HG02763 (cell line): ENCODE measurements around the gene PIK3C2G.

Experiments used
- ATAC-seq: cut with Tn5 transposase; IDR thresholded peaks from one replicate; pipeline ENCODE4 v1.9.1; 2021; ENCODE audit warnings: mild to moderate bottlenecking, moderate library complexity; ENCODE audit not compliant: unreplicated experiment

Gene PIK3C2G

GRCh38 chr12:18411453-18411852 lies 150.1 kb downstream of the PIK3C2G start:
- ATAC-seq, result no peak

- no peak for ATAC-seq
These were observed 153.4 kb downstream of the PIK3C2G start for GRCh38 chr12:18414671-18415070.

- no peak for ATAC-seq
These were observed 153.9 kb downstream of the PIK3C2G start for GRCh38 chr12:18415227-18415626.

GRCh38 chr12:18416412-18416811 lies 155.1 kb downstream of the PIK3C2G start:
- ATAC-seq, result no peak

GRCh38 chr12:18419311-18419710 lies 158.0 kb downstream of the PIK3C2G start:
- ATAC-seq, result no peak

GRCh38 chr12:18421867-18422266 lies 160.5 kb downstream of the PIK3C2G start:
- no peak for ATAC-seq

GRCh38 chr12:18422871-18423270 lies 161.6 kb downstream of the PIK3C2G start:
- ATAC-seq, result no peak

- no peak for ATAC-seq
These were observed 163.5 kb downstream of the PIK3C2G start for GRCh38 chr12:18424857-18425256.

- ATAC-seq, result no peak
These were observed 166.2 kb downstream of the PIK3C2G start for GRCh38 chr12:18427520-18427919.

GRCh38 chr12:18428416-18428815 lies 167.1 kb downstream of the PIK3C2G start:
- ATAC-seq, result no peak

GRCh38 chr12:18429366-18429765 lies 168.0 kb downstream of the PIK3C2G start:
- ATAC-seq, result no peak

GRCh38 chr12:18430425-18431048 lies 169.2 kb downstream of the PIK3C2G start:
- ATAC-seq, result no peak

- ATAC-seq, result no peak
These were observed 170.5 kb downstream of the PIK3C2G start for GRCh38 chr12:18431771-18432170.

- ATAC-seq, result no peak
These were observed 170.9 kb downstream of the PIK3C2G start for GRCh38 chr12:18432206-18432605.

- no peak for ATAC-seq
These were observed 174.9 kb downstream of the PIK3C2G start for GRCh38 chr12:18436170-18436569.

GRCh38 chr12:18439541-18439940 lies 178.2 kb downstream of the PIK3C2G start:
- ATAC-seq, result no peak

GRCh38 chr12:18443768-18444437 lies 182.6 kb downstream of the PIK3C2G start:
- no peak for ATAC-seq

- no peak for ATAC-seq
These were observed 184.8 kb downstream of the PIK3C2G start for GRCh38 chr12:18446061-18446644.

GRCh38 chr12:18454330-18454729 lies 193.0 kb downstream of the PIK3C2G start:
- ATAC-seq, result no peak

GRCh38 chr12:18456344-18456743 lies 195.0 kb downstream of the PIK3C2G start:
- no peak for ATAC-seq

- no peak for ATAC-seq
These were observed 196.0 kb downstream of the PIK3C2G start for GRCh38 chr12:18457362-18457761.

GRCh38 chr12:18461758-18462157 lies 200.4 kb downstream of the PIK3C2G start:
- ATAC-seq, result no peak
